Suppressor macrophage (primary cell): ENCODE data around the gene AGAP5.
"Not testable (repeated sequence)": the region's sequence is repeated elsewhere in the genome, so short reads cannot be mapped to it uniquely, and the experiment has no call there.

Experiments
- DNase-seq, 4 experiments: peaks; one replicate each; pipeline ENCODE4 v3.0.0-alpha.2; 2020 to 2022

The AGAP5 gene

GRCh38 chr10:73714483-73714882 is 16.6 kb upstream of the AGAP5 start:
- not testable (repeated sequence) for DNase-seq

DNA sequence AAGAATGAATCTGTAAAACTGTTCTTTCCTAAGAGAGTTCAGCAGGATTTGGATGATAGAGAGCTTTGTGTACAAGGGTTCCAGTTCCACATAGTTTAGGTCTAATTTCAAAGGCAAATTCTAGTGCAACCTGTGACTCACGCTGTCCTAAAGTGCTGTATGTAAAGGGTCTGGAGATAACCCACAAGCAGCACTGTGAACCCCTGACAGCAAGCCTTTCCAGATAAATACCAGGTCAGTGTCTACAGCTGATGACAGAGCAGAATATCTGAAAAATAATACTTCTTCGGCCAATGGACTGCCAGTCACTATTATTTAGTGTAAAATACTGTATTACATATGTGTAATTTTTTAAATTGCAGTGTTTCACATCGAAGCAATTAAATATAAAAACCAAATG is 16.0 kb upstream of the AGAP5 start:
- DNase-seq = not testable (repeated sequence)

DNA sequence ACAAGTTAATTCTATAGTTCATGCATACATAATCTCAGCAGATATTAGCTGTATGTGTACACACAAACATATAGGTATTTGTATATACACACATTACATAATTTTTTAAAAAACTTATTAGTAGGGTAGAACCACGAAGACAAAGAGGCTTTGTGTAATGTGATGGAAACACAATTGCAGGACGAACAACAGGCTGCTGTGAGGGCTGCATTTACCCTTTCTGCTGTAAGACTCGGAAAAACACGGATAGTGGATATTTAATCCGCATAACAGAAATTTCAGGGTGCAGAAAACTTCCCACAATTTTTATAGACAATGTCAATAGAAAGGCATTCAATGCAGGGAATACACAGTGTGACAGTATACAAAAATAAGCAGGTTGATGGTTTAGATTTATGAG is 13.8 kb upstream of the AGAP5 start:
- DNase-seq = not testable (repeated sequence)

GRCh38 chr10:73708122-73708521 is 10.2 kb upstream of the AGAP5 start:
- DNase-seq = not testable (repeated sequence)

DNA sequence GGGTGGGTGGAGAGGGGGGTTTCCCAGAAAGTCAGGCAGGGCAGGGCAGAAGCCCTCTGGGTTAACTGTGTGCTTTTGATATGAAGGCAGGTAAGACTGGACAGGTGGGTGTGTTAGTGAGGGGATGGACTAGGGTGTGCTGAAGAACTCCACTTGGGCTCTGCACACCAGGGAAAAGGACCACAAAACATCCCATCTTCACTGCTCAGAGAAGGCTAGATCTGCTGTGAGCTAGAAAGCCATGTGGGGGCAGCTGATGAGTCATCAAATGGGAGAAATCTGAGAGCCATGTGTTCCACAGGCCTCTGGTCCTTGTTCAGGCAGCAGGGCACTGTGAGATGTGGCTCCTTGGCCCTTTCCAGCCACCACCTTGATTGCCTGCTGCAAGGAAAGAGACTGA is 9.7 kb upstream of the AGAP5 start:
- DNase-seq = not testable (repeated sequence)

- DNase-seq = not testable (repeated sequence)
Observed at GRCh38 chr10:73706488-73706887, 8.6 kb upstream of the AGAP5 start.

DNA sequence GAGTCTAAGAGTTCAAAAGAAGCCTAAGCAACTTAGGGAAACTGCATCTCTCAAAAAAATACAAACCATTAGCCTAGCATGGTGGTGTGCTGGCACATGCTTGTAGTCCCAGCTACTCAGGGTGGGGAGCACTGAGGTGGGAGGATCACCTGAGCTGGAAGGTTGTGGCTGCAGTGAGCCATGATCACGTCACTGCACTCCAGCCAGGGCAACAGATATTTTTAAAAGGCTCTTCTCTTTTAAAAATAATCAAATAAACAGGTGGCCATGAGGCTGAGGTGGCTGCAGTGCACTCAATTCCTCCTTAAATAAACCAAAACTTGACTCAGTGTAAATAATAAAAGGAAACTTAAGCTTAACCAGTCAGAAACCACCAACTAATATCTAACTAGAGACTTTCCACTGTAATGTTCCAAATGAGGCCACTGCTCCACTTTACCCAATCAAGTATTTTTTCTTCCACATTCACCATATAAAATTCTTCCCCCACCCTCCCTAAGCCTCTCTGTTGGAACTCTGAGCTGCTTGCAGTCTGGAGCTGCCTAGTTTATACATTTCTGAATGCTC is 7.7 kb upstream of the AGAP5 start:
- DNase-seq = not testable (repeated sequence)

DNA sequence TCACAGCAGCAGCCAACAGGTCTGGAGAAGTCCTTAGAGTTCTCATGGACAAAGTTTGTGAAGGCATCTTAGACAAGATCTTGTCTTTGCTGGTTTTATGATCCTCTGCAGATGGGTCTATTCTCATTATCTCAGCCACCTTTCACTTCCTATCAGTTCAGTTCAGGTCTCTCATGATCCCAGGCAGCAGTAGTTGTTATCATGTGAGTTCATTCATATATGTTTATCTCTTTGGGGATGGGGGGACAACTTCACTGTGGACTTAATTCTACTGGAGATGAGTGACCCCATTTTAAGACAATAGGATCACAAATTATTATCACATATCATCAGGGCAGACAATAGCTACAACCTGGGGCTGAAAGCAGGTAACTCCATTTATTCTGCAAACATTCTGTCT is 6.0 kb upstream of the AGAP5 start:
- DNase-seq = not testable (repeated sequence)

GRCh38 chr10:73698819-73699218 is 910 bp upstream of the AGAP5 start:
- DNase-seq = not testable (repeated sequence)

DNA sequence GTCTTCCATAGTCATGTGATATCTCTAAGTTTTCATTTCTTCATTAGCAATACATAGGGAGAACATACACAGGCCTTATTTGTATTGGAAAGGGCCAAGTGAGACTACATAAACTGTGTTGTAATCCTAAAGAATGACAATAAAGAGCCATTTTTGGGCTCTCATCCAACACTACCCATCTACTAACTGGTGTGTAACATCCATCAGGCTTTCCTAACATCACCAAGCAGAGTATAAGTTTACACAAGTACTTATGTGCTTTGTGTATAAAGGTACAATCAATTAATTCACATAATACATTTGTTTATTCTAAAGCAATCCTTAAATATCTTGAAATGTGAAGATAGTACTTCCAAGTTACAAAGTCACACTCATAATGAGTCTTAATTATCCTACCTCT is 2.6 kb downstream of the AGAP5 start:
- not testable (repeated sequence) for DNase-seq

DNA sequence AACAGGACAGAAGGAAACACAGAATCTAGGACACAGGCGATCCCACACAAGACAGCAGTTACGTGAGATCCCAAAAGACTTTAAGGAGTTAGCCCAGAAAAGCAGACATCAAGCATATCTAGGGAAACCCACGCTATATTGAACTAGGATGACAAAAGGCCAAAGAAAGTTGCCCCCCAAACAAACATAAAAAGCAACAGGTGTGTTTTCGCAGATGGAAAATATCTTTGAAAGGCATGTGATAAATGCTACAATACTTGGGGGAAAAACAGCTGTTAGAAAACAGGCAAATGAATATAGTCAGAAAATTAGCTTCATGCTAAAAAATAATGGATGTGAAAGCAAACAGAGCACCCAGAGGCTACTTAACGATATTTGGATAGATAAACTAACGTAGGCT is 7.2 kb downstream of the AGAP5 start:
- not testable (repeated sequence) for DNase-seq

DNA sequence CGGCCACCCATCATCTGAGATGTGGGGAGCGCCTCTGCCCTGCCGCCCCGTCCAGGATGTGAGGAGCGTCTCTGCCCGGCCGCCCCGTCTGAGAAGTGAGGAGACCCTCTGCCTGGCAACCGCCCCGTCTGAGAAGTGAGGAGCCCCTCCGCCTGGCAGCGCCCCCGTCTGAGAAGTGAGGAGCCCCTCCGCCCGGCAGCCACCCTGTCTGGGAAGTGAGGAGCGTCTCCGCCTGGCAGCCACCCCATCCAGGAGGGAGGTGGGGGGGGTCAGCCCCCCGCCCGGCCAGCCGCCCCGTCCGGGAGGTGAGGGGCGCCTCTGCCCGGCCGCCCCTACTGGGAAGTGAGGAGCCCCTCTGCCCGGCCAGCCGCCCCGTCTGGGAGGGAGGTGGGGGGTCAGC is 8.3 kb downstream of the AGAP5 start:
- DNase-seq = not testable (repeated sequence)

GRCh38 chr10:73687641-73688040 is 10.3 kb downstream of the AGAP5 start:
- DNase-seq = not testable (repeated sequence)

DNA sequence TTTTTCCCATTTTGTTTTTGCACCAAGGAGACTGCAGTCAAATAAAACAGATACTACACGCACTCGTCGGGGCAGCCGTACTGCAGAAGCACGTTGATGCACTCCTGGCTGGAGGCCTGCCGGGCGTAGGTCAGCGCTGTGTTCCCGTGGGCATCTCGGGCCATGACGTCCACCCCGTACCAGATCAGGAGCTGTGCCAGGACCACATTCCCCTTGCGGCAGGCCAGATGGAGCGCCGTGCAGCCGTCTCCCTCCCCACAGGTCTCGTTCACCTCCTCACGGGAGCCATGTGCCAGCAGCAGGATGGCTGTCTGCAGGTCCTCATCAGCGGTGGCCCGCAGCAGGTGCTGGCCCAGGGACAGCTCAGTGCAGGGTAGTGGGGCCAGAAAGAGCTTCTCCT is 23.4 kb downstream of the AGAP5 start:
- DNase-seq = not testable (repeated sequence)

DNA sequence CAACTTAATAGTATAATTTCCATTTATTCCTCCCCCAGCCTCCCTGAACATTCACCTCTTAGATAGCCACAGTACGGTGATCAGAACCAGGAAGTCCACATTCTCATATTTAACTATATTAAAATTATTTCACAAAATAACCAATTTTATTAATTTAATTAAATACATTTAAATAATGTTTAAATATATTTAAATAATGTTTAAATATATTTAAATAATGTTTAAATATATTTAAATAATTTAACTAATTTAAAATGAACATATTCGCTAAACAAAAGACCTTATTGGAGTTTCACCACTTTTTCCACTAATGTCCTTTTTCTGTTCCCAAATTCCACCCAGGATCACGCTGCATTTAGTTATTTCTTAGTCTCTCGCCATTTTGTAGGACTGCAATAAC is 29.5 kb downstream of the AGAP5 start:
- DNase-seq = not testable (repeated sequence)

- peak in 1 of 4 experiments; percentile 0 for DNase-seq
Observed at GRCh38 chr10:73666153-73666809, 31.6 kb downstream of the AGAP5 start.

GRCh38 chr10:73665581-73665980 is 32.3 kb downstream of the AGAP5 start:
- not testable (repeated sequence) for DNase-seq

- DNase-seq = not testable (repeated sequence)
Observed at GRCh38 chr10:73664156-73665040, 33.5 kb downstream of the AGAP5 start.

- DNase-seq = not testable (repeated sequence)
Observed at GRCh38 chr10:73663621-73664020, 34.3 kb downstream of the AGAP5 start.

- DNase-seq = not testable (repeated sequence)
Observed at GRCh38 chr10:73662705-73663104, 35.2 kb downstream of the AGAP5 start.

- no peak for DNase-seq
Observed at GRCh38 chr10:73655990-73656298, 42.0 kb downstream of the AGAP5 start, which contains the start of gene SYNPO2L. Gene SYNPO2L, minus strand, starts transcription at chr10:73656029. Its CDS starts 107 bp downstream, at chr10:73655922.

GRCh38 chr10:73655257-73655989 is 42.5 kb downstream of the AGAP5 start:
- DNase-seq = peak in 2 of 4 experiments; percentile 13 to 24

DNA sequence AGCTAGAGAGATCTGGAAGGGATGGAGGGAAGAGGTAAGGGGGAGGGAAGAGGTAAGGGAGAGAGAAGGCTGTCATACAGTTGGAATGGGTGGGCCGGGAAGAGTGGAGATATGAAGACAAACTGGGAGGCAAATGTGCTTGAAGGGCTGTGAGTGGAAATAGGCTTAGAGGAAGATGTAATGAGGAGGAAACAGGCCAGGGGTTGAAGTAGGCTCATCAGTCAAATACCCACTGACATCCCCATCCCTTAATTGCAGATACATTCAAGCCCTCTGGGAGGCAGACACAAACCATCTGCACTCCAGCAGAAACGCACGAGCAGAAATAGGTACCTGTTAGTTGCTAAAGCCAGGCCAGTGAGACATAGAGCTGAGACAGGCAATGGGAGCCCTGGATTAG is 44.2 kb downstream of the AGAP5 start:
- DNase-seq = peak in 3 of 4 experiments; percentile 20 to 35 (median 34)
